Astrocyte (in vitro differentiated cells and primary cell): Measurements from ENCODE around the gene SPIRE2. TPM values are rescaled to one million over a fixed set of nuclear protein-coding genes. Genes with fewer than 3 reads are reported as not detected.
"Not testable (repeated sequence)": the region's sequence is repeated elsewhere in the genome, so short reads cannot be mapped to it uniquely, and the experiment has no call there.

ENCODE experiments used
- DNase-seq: peaks from one replicate; pipeline ENCODE4 v3.0.0-alpha.2; 2010; ENCODE audit warnings: low read depth
- FAIRE-seq: peaks from 2 replicates; lab custom pipeline; 2011; peaks lifted over from hg19 to GRCh38; lab: Jason Lieb, UNC
- H2AFZ ChIP-seq: 2 replicates; pipeline ENCODE4 v1.6.0; 2012; ENCODE audit warnings: low read depth, low read length, inconsistent platforms
- H3K27ac ChIP-seq: 2 replicates; pipeline ENCODE4 v1.5.1; 2011; ENCODE audit warnings: low read depth, low read length, inconsistent platforms
- H3K27me3 ChIP-seq: 2 replicates; pipeline ENCODE4 v1.6.0; 2011; ENCODE audit warnings: low read length, inconsistent platforms; ENCODE audit not compliant: insufficient read depth
- H3K36me3 ChIP-seq: 2 replicates; pipeline ENCODE4 v1.5.1; 2011; ENCODE audit warnings: low read length, inconsistent platforms; ENCODE audit not compliant: insufficient read depth
- H3K4me1 ChIP-seq: 2 replicates; pipeline ENCODE4 v1.5.1; 2011; ENCODE audit warnings: low read length, inconsistent platforms; ENCODE audit not compliant: insufficient read depth
- H3K4me2 ChIP-seq: 2 replicates; pipeline ENCODE4 v1.6.0; 2012; ENCODE audit warnings: low read length, inconsistent platforms
- H3K4me3 ChIP-seq: 2 replicates; pipeline ENCODE4 v1.5.1; 2011; ENCODE audit warnings: low read depth, mild to moderate bottlenecking, low read length, inconsistent platforms; ENCODE audit not compliant: insufficient read depth
- H3K79me2 ChIP-seq: 2 replicates; pipeline ENCODE4 v1.6.0; 2012; ENCODE audit warnings: mild to moderate bottlenecking, low read length, inconsistent platforms; ENCODE audit not compliant: insufficient read depth
- H3K9ac ChIP-seq: 2 replicates; pipeline ENCODE4 v1.6.0; 2012; ENCODE audit warnings: mild to moderate bottlenecking, low read length, inconsistent platforms
- H3K9me3 ChIP-seq: 2 replicates; pipeline ENCODE4 v1.5.1; 2012; ENCODE audit warnings: low read depth, mild to moderate bottlenecking, low read length, inconsistent platforms; ENCODE audit not compliant: insufficient read depth
- H4K20me1 ChIP-seq: 2 replicates; pipeline ENCODE4 v1.6.0; 2012; ENCODE audit warnings: low read length, inconsistent platforms; ENCODE audit not compliant: insufficient read depth
- H3K27ac Mint-ChIP-seq: one replicate; pipeline ENCODE4 v1.8.0; 2021; ENCODE audit warnings: mild to moderate bottlenecking, mixed read lengths; ENCODE audit not compliant: unreplicated experiment
- H3K27me3 Mint-ChIP-seq: one replicate; pipeline ENCODE4 v1.8.0; 2021; ENCODE audit warnings: low read depth, mixed read lengths; ENCODE audit not compliant: unreplicated experiment
- H3K36me3 Mint-ChIP-seq: one replicate; pipeline ENCODE4 v1.8.0; 2021; ENCODE audit warnings: low read depth, mixed read lengths; ENCODE audit not compliant: unreplicated experiment
- H3K4me1 Mint-ChIP-seq: one replicate; pipeline ENCODE4 v1.8.0; 2021; ENCODE audit warnings: low read depth, mixed read lengths; ENCODE audit not compliant: unreplicated experiment
- H3K4me3 Mint-ChIP-seq: one replicate; pipeline ENCODE4 v1.8.0; 2021; ENCODE audit warnings: mild to moderate bottlenecking, moderate library complexity, mixed read lengths; ENCODE audit not compliant: unreplicated experiment
- H3K9me3 Mint-ChIP-seq: one replicate; pipeline ENCODE4 v1.8.0; 2021; ENCODE audit warnings: mild to moderate bottlenecking, mixed read lengths; ENCODE audit not compliant: unreplicated experiment
- CTCF ChIP-seq: IDR thresholded peaks from 2 replicates; pipeline ENCODE4 v1.5.1; 2011; ENCODE audit warnings: low read depth, mild to moderate bottlenecking, inconsistent platforms, low read length, moderate library complexity; ENCODE audit not compliant: insufficient read depth
- EZH2 ChIP-seq: IDR thresholded peaks from 2 replicates; pipeline ENCODE4 v1.6.1; 2012; ENCODE audit warnings: mild to moderate bottlenecking, low read length, inconsistent platforms; ENCODE audit not compliant: insufficient read depth
- total RNA-seq: library from RNA; stranded (reverse); gene quantifications from 2 replicates; pipeline ENCODE4 v1.2.1, GENCODE V29; 2021

SPIRE2 gene
- total RNA-seq, 1 donor from 2014 or later = 3.2 TPM

GRCh38 chr16:89823087-89823823, 5.0 kb upstream of the SPIRE2 start:
- Mint-ChIP-seq H3K36me3 (peaks cover 2% of the 10 kb centered on the region), H3K4me1 (no peaks in the 10 kb centered on the region), H3K9me3 (no peaks in the 10 kb centered on the region), H3K4me3 (no peak overlapping the region), H3K27ac (no peak overlapping the region), H3K27me3 (peaks cover 5% of the 10 kb centered on the region)
- Histone ChIP-seq H3K4me2 (no peak overlapping the region), H2AFZ (no peak overlapping the region), H3K9me3 (no peaks in the 10 kb centered on the region), H3K4me3 (no peak overlapping the region), H3K36me3 (no peaks in the 10 kb centered on the region), H3K9ac (no peak overlapping the region), H3K79me2 (no peaks in the 10 kb centered on the region), H3K4me1 (peaks cover 6% of the 10 kb centered on the region), H4K20me1 (no peaks in the 10 kb centered on the region), H3K27ac (no peak overlapping the region), H3K27me3 (no peaks in the 10 kb centered on the region)
- FAIRE-seq = no peak
- no peak for DNase-seq
- no peak for TF ChIP-seq EZH2
- no peak for TF ChIP-seq CTCF

GRCh38 chr16:89823824-89824148, 4.5 kb upstream of the SPIRE2 start:
- not testable (repeated sequence) for FAIRE-seq

GRCh38 chr16:89826531-89827382, 1.5 kb upstream of the SPIRE2 start:
- Mint-ChIP-seq H3K36me3 (no peaks in the 10 kb centered on the region), H3K9me3 (no peaks in the 10 kb centered on the region), H3K27me3 (peaks cover 6% of the 10 kb centered on the region), H3K4me1 (peaks cover 2% of the 10 kb centered on the region), H3K4me3 (peak overlapping the region; percentile 84), H3K27ac (no peak overlapping the region)
- Histone ChIP-seq H3K79me2 (no peaks in the 10 kb centered on the region), H3K9ac (no peak overlapping the region), H3K4me3 (no peak overlapping the region), H4K20me1 (peaks cover 7% of the 10 kb centered on the region), H3K9me3 (no peaks in the 10 kb centered on the region), H3K36me3 (no peaks in the 10 kb centered on the region), H2AFZ (no peak overlapping the region), H3K27ac (no peak overlapping the region), H3K4me1 (peaks cover 6% of the 10 kb centered on the region), H3K27me3 (no peaks in the 10 kb centered on the region), H3K4me2 (no peak overlapping the region)
- no peak for DNase-seq
- no peak for FAIRE-seq
- TF ChIP-seq CTCF (no peak), EZH2 (no peak)

More at GRCh38 chr16:89823824-89824148, 4.5 kb upstream of the SPIRE2 start:
- H3K27me3 Mint-ChIP-seq, H2AFZ ChIP-seq, DNase-seq, H3K4me3 ChIP-seq, H3K27me3 ChIP-seq, H3K4me2 ChIP-seq, H3K36me3 Mint-ChIP-seq, H3K79me2 ChIP-seq, H3K27ac Mint-ChIP-seq, H4K20me1 ChIP-seq, H3K27ac ChIP-seq, H3K4me3 Mint-ChIP-seq, H3K36me3 ChIP-seq, H3K9me3 ChIP-seq, H3K4me1 Mint-ChIP-seq, H3K9me3 Mint-ChIP-seq, H3K4me1 ChIP-seq, H3K9ac ChIP-seq: not testable (repeated sequence)
